ENCODE data around the gene ANKS1A.
"Not testable (repeated sequence)": the region's sequence is repeated elsewhere in the genome, so short reads cannot be mapped to it uniquely, and the experiment has no call there.

The ANKS1A gene

GRCh38 chr6:34964564-34964963, 75.5 kb downstream of the ANKS1A start:
- DNase-seq, result no peak

DNA sequence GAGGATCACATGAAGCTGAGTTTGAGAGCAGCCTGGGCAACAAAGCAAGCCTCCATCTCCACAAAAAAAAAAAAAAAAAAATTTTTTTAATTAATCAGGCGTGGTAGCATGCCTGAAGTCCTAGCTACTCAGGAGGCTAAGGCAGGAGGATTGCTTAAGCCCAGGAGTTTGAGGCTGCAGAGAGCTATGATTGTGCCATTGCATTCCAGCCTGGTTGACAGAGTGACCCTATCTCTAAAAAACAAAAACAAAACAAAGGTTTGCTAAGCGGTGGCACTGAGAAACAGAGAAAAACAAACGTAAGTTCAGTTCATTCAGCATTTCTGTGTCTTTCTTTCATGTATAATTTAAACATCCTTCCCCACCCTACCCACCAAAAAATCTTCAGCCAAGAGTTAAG, 78.4 kb downstream of the ANKS1A start:
- DNase-seq, result no peak

DNA sequence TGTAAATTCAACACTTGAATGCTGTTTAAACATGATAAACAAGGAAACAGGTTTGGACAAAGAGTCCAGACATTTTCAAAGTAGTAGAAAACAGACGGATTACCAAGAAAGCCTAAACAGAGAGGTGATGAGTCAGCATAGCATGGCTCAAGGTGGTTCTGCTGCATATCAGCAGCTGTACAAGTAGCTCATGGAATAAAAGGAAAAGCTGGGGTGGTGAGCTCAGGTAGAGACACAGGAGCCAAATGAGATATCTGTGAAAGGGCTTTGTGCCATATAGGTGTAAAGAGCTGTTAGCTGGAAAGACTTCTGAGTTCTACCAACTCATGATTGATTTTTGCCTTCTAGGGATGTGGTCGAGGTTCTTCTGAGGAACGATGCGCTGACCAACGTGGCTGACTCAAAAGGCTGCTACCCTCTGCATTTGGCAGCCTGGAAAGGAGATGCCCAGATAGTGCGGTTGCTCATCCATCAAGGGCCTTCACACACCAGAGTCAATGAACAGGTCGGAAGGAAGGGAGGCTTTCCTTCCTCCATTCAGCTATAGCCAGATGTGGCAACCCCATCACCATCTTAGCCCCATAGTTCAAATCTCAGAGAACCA, 80.7 kb downstream of the ANKS1A start:
- no peak for DNase-seq

GRCh38 chr6:34970488-34970887, 81.4 kb downstream of the ANKS1A start:
- no peak for DNase-seq

- DNase-seq, result no peak
Observed at GRCh38 chr6:34970957-34971356, 81.9 kb downstream of the ANKS1A start.

GRCh38 chr6:34973547-34974248, 84.6 kb downstream of the ANKS1A start:
- no peak for DNase-seq

DNA sequence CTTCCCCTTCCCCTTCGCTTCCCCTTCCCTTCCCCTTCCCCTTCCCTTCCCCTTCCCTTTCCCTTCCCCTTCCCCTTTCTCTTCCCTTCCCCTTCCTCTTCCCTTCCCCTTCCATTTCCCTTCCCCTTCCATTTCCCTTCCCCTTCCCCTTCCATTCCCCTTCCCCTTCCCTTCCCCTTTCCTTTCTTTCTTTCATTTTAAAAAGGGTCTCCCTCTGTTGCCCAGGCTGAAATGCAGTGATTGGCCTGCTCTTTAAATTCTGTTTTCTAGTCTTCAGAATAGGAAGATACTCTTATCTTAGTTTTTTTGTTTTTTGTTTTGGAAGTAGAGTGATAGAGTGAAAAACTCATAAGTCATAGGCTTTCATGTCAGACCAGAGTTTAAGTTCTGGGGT, 85.2 kb downstream of the ANKS1A start:
- no peak for DNase-seq

GRCh38 chr6:34976239-34976638, 87.2 kb downstream of the ANKS1A start:
- no peak for DNase-seq

- DNase-seq, result no peak
Observed at GRCh38 chr6:34979218-34979617, 90.2 kb downstream of the ANKS1A start.

DNA sequence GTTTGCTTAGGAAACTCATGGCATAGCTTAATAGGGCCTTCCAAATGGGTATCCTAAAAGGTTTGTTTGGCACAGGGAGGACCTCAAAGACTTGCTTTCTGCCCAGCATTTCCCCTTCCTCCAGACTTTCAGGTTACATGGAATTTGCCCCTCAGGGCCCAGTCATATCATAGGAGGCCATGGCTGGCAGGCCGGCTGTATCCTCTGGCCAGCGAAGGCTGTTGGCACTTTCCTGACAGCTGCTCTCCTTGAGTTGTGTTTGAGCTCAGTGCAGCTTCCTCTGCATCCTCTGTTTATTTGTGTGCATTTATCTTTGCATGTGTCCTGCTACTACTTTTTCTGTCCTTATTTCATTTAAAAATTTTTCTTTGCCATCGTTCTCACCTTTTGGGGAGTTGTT, 90.9 kb downstream of the ANKS1A start:
- DNase-seq, result no peak

DNA sequence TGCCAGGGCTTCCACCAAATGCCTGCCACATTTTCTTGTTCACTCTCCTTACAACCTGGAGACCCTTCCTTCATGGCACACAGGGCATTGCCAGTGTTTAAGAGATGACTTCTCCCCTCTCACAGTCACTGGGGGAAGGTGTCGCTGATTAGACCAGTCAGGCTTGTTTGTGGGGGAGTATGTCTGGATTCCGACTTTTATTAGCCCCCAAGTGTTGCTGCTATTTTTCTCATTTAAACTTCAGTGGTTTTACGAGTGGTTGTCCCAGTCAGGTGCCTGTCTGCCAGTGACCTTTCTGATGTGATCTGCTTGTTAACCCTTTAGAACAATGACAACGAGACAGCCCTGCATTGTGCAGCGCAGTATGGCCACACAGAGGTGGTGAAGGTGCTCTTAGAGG, 92.3 kb downstream of the ANKS1A start:
- no peak for DNase-seq

DNA sequence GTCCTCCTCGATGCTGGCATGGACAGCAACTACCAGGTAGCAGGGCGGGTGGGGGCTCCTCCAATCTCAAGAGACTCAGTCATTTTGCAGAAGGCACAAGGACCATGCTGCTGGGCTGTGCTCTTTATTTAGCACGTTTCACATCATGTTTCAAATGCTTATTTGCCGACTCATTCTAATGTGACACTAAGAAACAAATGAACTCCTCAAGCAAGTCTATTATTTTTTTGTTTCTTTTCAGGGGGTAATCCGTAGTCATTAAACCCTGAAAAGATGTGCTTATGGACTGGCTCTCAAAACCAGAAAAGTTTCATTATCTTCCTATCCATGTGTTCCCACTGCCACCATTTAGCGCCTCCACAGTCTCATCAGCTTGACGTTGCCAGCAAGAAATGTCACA, 92.9 kb downstream of the ANKS1A start:
- DNase-seq, result no peak

GRCh38 chr6:34982424-34982852, 93.4 kb downstream of the ANKS1A start:
- peak in 1 of 2 donors; percentile 24 for DNase-seq

DNA sequence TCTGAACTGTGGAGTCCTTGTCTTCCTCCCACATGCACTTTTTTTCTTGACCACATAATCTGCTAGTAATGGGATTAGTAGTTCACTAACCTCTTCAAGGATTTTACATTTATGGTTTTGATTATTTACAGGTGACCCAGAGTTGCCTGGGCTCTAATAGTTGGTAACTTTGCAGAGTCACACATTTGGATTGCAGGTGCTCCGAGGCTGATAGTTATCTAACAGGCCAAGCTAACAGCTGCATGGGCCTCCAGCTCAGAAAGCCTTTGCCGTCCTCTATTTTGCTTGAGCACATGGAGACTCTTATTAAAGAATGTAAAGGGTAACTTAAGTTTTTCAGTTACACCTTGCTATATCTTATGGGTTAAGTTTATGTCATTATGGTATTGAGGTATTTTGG, 95.4 kb downstream of the ANKS1A start:
- no peak for DNase-seq

GRCh38 chr6:34985236-34985635, 96.2 kb downstream of the ANKS1A start:
- no peak for DNase-seq

DNA sequence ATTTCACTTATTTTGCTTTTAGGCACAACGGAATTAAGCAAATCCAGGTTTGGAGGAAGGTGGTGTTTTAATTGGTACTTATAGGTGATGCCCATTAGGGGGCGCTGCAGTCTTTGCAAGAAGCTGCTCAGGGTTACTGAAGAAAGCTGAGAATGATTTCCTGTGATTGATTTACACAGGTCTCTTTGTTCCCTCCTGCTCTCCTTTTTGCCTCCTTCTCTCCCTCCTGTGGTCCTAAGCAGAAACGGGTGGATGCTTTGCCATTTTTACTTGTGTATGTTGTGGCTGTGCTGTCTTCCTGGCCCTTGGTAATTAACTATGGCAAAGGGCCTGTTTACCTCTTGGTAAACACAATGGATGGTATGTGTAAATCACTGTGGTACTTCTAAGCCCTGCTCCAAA, 97.8 kb downstream of the ANKS1A start:
- peak; percentile 66 for DNase-seq

DNA sequence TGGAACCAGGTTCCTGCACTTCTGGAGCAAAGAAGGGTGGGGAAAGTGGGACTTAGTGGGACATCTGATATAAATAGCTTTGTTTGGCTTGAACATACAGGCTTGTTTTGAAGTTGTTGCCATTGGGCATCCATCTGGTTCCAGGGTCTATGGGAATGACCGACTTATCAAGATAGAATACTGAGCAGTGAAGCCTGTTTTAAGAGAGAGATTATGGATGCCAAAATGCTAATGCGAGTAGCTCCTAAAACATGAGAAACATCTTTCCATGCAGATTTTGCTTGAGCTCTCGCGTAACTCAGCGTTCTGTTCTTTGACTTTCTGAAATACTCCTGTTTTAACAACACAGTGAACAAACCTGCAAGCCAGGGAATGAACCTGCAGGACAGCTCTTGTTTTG, 98.5 kb downstream of the ANKS1A start:
- DNase-seq, result no peak

- no peak for DNase-seq
Observed at GRCh38 chr6:34990971-34991560, 102.0 kb downstream of the ANKS1A start.

GRCh38 chr6:34992376-34992775, 103.3 kb downstream of the ANKS1A start:
- DNase-seq, result no peak

DNA sequence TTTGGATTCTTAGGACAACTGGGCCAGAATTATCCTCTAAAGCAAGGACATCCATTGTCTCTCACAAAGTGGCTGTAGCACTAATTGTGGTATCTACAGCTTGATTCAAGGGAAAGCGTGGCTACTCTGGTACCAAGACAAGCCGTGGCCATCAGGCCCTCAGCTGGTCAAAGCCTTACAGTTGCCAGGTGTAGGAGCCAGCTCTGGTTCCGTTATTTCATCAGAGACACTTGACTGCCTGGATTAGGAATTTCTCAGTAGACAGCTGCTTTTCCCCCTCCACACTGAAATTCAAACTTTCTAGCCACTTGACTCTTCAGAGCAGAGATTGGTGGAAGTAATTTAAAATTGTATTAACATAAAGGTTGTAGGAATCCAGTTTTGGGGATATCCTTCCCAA, 104.2 kb downstream of the ANKS1A start:
- no peak for DNase-seq

GRCh38 chr6:34994693-34995092, 105.6 kb downstream of the ANKS1A start:
- no peak for DNase-seq

- not testable (repeated sequence) for DNase-seq
Observed at GRCh38 chr6:34998417-34998816, 109.4 kb downstream of the ANKS1A start.

DNA sequence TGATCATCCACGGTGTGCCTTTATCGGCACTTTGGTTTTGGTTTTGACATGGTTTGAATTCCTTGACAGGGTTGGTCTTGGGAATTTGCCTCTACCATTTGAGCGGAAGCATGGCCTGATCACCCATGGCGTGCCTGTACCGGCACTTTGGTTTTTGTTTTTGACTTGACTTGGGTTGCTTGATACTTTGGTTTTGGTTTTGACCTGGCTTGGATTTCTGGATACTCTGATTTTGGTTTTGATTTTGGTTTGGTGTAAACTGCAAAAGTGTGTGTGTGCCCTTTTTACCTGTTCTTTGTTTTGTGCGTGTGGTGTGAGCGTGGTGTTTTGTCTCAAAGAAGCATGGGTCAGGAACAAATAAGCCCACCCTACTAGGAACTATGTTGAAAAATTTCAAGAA, 110.1 kb downstream of the ANKS1A start:
- DNase-seq, result not testable (repeated sequence)

GRCh38 chr6:34999962-35000361, 110.9 kb downstream of the ANKS1A start:
- not testable (repeated sequence) for DNase-seq
